ENCODE results near the gene KCNK10.

Gene KCNK10

GRCh38 chr14:88168498-88169165, 154.4 kb downstream of the KCNK10 start:
- Histone ChIP-seq H3K9me3 (ENCODE audit: insufficient read depth, low read length) (no peaks in the 10 kb centered on the region), H3K27me3 (ENCODE audit: low read length) (no peaks in the 10 kb centered on the region), H3K36me3 (ENCODE audit: low read length) (no peaks in the 10 kb centered on the region), H3K4me3 (ENCODE audit: insufficient read depth, low read length, poor library complexity, severe bottlenecking) (no peak overlapping the region), H3K79me2 (ENCODE audit: insufficient read depth, low read length) (no peaks in the 10 kb centered on the region), H3K4me2 (ENCODE audit: low read depth, low read length, poor library complexity, severe bottlenecking) (no peak overlapping the region), H2AFZ (ENCODE audit: low read depth, low read length, severe bottlenecking) (peak overlapping the region; percentile 1), H3F3A (ENCODE audit: insufficient read depth) (no peaks in the 10 kb centered on the region), H3K9ac (ENCODE audit: low read length) (no peak overlapping the region), H3K27ac (ENCODE audit: low read depth, low read length) (no peak overlapping the region), H4K20me1 (ENCODE audit: low read depth, low read length) (no peaks in the 10 kb centered on the region), H3K9me2 (replicated peaks; ENCODE audit: insufficient read depth, low read length) (no peaks in the 10 kb centered on the region)
- TF ChIP-seq, protein P1, sequence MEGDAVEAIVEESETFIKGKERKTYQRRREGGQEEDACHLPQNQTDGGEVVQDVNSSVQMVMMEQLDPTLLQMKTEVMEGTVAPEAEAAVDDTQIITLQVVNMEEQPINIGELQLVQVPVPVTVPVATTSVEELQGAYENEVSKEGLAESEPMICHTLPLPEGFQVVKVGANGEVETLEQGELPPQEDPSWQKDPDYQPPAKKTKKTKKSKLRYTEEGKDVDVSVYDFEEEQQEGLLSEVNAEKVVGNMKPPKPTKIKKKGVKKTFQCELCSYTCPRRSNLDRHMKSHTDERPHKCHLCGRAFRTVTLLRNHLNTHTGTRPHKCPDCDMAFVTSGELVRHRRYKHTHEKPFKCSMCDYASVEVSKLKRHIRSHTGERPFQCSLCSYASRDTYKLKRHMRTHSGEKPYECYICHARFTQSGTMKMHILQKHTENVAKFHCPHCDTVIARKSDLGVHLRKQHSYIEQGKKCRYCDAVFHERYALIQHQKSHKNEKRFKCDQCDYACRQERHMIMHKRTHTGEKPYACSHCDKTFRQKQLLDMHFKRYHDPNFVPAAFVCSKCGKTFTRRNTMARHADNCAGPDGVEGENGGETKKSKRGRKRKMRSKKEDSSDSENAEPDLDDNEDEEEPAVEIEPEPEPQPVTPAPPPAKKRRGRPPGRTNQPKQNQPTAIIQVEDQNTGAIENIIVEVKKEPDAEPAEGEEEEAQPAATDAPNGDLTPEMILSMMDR (IDR thresholded peaks at IDR 0.05; ENCODE audit: insufficient read depth, low read length, poor library complexity, severe bottlenecking) = peak; percentile 72
- no peak for TF ChIP-seq EZH2phosphoT487 (conservative IDR thresholded peaks at IDR 0.05; ENCODE audit: low read length)

GRCh38 chr14:88168025-88168424, 155.0 kb downstream of the KCNK10 start:
- H3K27me3 ChIP-seq (ENCODE audit: low read length) = no peaks in the 10 kb centered on the region
- no peak overlapping the region for H3K9ac ChIP-seq (ENCODE audit: low read length)
- TF ChIP-seq, protein P1 (IDR thresholded peaks at IDR 0.05; ENCODE audit: insufficient read depth, low read length, poor library complexity, severe bottlenecking) = no peak
- H3K79me2 ChIP-seq (ENCODE audit: insufficient read depth, low read length) = no peaks in the 10 kb centered on the region
- H4K20me1 ChIP-seq (ENCODE audit: low read depth, low read length) = no peaks in the 10 kb centered on the region
- H2AFZ ChIP-seq (ENCODE audit: low read depth, low read length, severe bottlenecking) = no peak overlapping the region
- H3K36me3 ChIP-seq (ENCODE audit: low read length) = no peaks in the 10 kb centered on the region
- H3K9me3 ChIP-seq (ENCODE audit: insufficient read depth, low read length) = no peaks in the 10 kb centered on the region
- H3F3A ChIP-seq (ENCODE audit: insufficient read depth) = no peaks in the 10 kb centered on the region
- no peak overlapping the region for H3K4me3 ChIP-seq (ENCODE audit: insufficient read depth, low read length, poor library complexity, severe bottlenecking)
- no peak overlapping the region for H3K27ac ChIP-seq (ENCODE audit: low read depth, low read length)
- no peaks in the 10 kb centered on the region for H3K9me2 ChIP-seq (replicated peaks; ENCODE audit: insufficient read depth, low read length)
- H3K4me2 ChIP-seq (ENCODE audit: low read depth, low read length, poor library complexity, severe bottlenecking) = no peak overlapping the region

- Histone ChIP-seq H4K20me1 (ENCODE audit: low read depth, low read length) (no peaks in the 10 kb centered on the region), H3K27me3 (ENCODE audit: low read length) (no peaks in the 10 kb centered on the region), H3K4me2 (ENCODE audit: low read depth, low read length, poor library complexity, severe bottlenecking) (no peak overlapping the region), H3K4me3 (ENCODE audit: insufficient read depth, low read length, poor library complexity, severe bottlenecking) (no peak overlapping the region), H3F3A (ENCODE audit: insufficient read depth) (no peaks in the 10 kb centered on the region), H3K9me2 (replicated peaks; ENCODE audit: insufficient read depth, low read length) (no peaks in the 10 kb centered on the region), H3K9me3 (ENCODE audit: insufficient read depth, low read length) (no peaks in the 10 kb centered on the region), H3K9ac (ENCODE audit: low read length) (no peak overlapping the region), H3K79me2 (ENCODE audit: insufficient read depth, low read length) (no peaks in the 10 kb centered on the region), H3K36me3 (ENCODE audit: low read length) (no peaks in the 10 kb centered on the region), H2AFZ (ENCODE audit: low read depth, low read length, severe bottlenecking) (no peak overlapping the region), H3K27ac (ENCODE audit: low read depth, low read length) (no peak overlapping the region)
- TF ChIP-seq, protein P1 (IDR thresholded peaks at IDR 0.05; ENCODE audit: insufficient read depth, low read length, poor library complexity, severe bottlenecking) = no peak
- no peak for TF ChIP-seq EZH2phosphoT487 (conservative IDR thresholded peaks at IDR 0.05; ENCODE audit: low read length)
Measured at GRCh38 chr14:88166616-88167015, 156.5 kb downstream of the KCNK10 start.
